NCI-H2196 (cell line): ENCODE measurements around the gene MAPKBP1.
A peak's percentile ranks its signal among the peaks of the same experiment; 100 is the strongest.

Experiments used
- DNase-seq: peaks from one replicate; lab custom pipeline; 2025; ENCODE audit not compliant: unreplicated experiment; lab: John Stamatoyannopoulos, UW

MAPKBP1 gene

DNA sequence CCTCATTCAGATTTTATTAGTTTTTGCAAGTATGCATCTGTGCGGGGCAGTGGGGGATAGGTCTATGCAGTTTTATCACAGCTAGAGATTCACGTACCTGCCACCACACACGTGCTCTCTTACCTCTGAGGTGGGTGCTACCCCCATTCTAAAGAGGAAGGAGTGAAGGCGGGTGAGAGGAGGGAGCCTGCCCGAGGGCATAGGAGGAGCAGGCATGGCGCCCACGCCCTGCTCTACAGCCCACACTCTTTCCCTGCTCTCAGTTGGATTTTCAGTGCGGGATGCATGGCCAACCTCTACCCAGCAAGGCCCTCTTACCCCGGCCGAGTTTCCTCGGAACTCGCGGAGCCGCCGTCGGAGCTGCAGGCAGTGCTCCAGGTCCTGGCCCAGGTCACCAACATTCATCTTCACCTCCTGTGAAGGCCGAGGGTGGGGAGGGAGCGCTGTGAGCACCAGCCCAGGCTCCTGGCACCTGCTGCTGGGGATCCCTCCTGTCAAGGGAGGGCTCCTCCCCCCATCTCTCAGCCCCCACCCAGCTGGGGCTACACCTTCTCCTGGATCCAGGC is 91.3 kb downstream of the MAPKBP1 start:
- DNase-seq = no peak

GRCh38 chr15:41866263-41866703 is 92.0 kb downstream of the MAPKBP1 start:
- DNase-seq = no peak

- DNase-seq = no peak
Observed at GRCh38 chr15:41866872-41867579, 92.7 kb downstream of the MAPKBP1 start.

DNA sequence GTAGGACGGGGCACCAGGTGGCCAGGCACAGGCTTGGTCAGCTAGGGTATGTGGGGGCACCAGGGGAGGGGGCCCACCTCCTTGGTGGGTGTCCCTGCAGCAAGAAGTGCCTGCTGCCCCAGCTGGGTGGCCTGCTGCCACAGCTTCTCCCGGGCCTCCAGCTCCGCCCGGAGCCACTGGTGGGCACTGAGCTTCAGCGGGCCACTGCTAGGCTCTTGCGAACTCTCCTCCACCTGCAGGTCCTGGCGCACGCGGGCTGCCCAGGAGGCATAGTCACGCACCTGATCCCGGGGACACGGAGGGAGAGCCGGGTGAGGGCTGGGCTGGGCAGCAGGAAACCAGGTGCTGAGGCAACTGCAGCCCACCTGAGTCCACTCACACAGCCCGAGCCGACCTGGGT is 94.0 kb downstream of the MAPKBP1 start:
- DNase-seq = no peak

GRCh38 chr15:41869770-41870688 is 95.7 kb downstream of the MAPKBP1 start:
- no peak for DNase-seq

DNA sequence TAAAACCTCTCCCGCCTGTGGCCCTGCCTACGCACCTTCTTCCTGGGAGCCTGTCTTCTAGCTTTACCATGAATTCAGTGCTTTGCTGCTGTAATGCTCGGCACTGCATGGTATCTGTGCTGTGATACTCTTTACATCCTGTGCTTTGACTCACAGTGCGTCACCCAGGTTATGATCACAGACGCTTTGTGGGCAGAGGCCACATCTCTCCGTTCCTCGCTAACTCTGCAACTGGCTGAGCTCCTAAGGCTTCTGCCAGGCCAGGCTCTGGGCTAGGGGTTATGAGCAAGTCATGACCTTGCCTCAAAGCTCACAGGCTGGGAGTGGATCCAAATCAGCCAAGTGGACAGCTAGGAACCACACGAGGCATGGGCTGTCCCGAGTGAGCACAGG is 96.4 kb downstream of the MAPKBP1 start:
- DNase-seq = no peak

DNA sequence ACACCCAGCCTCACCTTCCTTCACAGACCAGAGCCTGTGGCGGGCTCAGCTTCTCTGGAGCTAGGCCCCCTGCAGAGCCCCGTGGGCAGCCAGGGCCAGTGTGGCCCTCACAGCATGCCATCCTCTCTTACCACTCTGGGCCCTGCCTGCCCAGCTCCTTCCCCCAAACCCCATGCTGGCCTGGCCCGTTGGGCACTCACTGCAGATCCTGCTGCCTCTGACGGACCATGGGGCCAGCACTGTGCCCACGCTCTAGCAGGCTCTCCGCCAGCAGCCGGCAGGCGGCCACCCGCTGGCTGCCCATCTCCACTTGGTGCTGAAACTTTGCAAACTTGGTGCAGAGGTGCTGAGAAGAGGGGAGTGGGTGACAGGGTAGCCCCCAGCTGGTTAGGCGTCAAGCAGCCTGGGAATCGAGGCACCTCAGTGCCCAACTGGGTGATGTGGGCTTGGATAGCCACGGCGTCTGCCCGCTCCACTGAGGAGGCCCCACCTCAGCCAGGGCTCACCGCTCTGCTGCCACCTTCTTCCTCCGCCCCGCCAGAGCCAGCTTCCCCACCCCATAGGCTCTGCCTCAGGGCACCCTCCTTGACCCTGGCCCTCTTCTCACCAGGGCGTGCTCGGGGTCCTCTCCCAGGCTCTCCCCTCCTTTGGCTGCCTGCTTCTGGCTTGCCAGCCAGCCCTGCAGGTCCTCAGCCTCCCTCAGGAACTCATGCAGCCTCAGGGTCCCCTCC is 97.1 kb downstream of the MAPKBP1 start:
- no peak for DNase-seq

GRCh38 chr15:41872166-41872747 is 98.0 kb downstream of the MAPKBP1 start:
- no peak for DNase-seq

GRCh38 chr15:41873711-41874110 is 99.4 kb downstream of the MAPKBP1 start:
- DNase-seq = peak; percentile 65

- no peak for DNase-seq
Observed at GRCh38 chr15:41874736-41875135, 100.5 kb downstream of the MAPKBP1 start.

DNA sequence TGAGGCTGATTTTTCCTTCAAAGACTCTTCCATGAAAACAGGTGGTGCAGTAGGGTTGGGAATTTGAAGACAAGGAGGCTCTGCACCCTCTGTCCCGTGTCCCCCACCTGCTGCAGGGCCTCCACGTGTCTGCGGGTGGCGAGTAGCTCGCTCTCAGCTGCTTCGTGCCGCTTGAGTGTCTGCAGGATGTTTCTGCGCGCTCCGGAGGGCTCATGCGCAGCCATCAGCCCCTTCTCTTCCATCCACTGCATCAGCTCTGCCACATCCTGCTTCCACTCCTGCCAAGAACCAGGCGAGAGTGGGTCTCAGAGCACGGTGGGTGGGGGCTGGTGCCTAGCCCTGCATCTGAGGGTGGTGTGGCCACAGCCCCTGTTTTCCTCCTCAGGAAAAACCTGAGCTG is 101.7 kb downstream of the MAPKBP1 start:
- DNase-seq = peak; percentile 3

- DNase-seq = peak; percentile 55
Observed at GRCh38 chr15:41876689-41877088, 102.4 kb downstream of the MAPKBP1 start.
